Measurements from ENCODE around the gene ZNF474.
A peak's percentile ranks its signal among the peaks of the same experiment; 100 is the strongest.

Gene ZNF474

DNA sequence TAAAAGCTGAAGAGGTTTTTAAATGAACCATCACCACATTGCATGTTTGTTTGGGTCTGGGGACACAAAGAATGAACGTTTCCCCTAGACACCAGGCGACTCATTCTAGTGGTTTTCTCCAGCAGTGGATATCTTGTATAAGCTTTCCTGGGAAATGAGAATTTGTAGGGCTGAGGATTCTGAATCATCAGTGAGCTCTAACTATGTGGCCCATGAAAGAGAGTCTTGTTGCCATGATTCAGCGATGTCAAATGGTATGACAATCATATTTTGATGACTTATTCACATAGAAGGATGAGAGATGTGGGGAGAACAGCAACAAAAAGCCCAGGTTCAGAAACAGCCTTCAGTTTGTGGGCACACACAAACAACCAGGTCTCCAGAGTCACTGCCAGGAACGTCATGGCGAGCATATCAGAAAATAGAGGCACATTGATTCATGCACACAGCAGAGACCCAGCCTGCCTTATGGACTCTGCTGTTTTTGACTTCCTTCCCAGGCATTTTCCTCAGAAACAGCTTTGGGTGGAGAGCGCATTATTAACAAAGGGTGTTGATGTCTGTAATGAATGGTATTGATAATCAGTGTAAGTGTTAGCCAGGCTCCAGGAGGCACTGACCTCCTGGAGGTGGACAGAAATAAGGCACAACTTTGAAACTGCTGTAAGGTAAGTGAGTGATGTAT is 13.3 kb downstream of the ZNF474 start:
- TF ChIP-seq, protein P1, sequence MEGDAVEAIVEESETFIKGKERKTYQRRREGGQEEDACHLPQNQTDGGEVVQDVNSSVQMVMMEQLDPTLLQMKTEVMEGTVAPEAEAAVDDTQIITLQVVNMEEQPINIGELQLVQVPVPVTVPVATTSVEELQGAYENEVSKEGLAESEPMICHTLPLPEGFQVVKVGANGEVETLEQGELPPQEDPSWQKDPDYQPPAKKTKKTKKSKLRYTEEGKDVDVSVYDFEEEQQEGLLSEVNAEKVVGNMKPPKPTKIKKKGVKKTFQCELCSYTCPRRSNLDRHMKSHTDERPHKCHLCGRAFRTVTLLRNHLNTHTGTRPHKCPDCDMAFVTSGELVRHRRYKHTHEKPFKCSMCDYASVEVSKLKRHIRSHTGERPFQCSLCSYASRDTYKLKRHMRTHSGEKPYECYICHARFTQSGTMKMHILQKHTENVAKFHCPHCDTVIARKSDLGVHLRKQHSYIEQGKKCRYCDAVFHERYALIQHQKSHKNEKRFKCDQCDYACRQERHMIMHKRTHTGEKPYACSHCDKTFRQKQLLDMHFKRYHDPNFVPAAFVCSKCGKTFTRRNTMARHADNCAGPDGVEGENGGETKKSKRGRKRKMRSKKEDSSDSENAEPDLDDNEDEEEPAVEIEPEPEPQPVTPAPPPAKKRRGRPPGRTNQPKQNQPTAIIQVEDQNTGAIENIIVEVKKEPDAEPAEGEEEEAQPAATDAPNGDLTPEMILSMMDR (IDR thresholded peaks at IDR 0.05; ENCODE audit: low read length, missing control alignments): no peak
- H3K4me3 ChIP-seq (replicated peaks; ENCODE audit: low read depth, low read length): no peak overlapping the region
- peak; percentile 31 for DNase-seq (ENCODE audit: low read depth)

DNA sequence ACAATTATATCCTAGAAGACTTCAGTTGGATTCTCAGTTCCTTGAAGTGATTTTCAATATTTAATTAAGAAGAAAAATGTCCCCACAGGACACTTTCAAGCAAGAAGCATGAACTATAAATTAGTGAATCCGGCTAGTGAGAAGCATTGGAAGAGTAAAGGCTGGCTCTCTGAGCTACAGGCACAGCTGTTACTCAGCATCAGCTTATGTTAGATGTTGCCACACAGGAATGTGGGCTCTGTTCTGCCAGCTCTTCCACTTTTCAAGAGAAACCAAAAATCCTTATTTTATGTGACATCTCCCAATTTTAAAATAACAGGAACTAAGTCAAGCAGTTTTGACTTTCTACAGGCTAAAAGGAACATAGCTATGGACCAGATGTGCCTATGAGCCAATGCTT is 14.9 kb downstream of the ZNF474 start:
- TF ChIP-seq, protein P1 (IDR thresholded peaks at IDR 0.05; ENCODE audit: low read length, missing control alignments): no peak
- no peak overlapping the region for H3K4me3 ChIP-seq (replicated peaks; ENCODE audit: low read depth, low read length)
- DNase-seq (ENCODE audit: low read depth): no peak

DNA sequence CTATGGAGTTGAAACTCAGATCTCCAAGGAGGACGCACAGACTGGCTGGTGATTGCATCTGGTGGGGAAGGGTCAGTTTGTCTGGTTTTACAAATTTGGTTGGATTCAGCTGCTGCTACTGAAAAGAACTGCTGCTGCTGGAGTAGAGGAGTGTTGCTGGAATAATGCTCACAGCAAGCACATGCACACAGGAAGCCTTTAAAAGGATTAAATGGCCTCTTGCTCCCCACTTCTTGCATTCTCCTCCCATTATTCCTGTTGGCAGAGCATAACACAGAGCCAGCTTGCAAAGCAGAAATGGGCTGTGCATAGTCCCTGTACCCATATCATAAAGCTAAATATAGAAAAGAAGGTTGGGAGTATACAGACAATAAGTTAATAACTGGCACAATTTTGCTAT is 16.6 kb downstream of the ZNF474 start:
- H3K4me3 ChIP-seq (replicated peaks; ENCODE audit: low read depth, low read length): no peak overlapping the region
- TF ChIP-seq, protein P1 (IDR thresholded peaks at IDR 0.05; ENCODE audit: low read length, missing control alignments): no peak
- DNase-seq (ENCODE audit: low read depth): no peak

DNA sequence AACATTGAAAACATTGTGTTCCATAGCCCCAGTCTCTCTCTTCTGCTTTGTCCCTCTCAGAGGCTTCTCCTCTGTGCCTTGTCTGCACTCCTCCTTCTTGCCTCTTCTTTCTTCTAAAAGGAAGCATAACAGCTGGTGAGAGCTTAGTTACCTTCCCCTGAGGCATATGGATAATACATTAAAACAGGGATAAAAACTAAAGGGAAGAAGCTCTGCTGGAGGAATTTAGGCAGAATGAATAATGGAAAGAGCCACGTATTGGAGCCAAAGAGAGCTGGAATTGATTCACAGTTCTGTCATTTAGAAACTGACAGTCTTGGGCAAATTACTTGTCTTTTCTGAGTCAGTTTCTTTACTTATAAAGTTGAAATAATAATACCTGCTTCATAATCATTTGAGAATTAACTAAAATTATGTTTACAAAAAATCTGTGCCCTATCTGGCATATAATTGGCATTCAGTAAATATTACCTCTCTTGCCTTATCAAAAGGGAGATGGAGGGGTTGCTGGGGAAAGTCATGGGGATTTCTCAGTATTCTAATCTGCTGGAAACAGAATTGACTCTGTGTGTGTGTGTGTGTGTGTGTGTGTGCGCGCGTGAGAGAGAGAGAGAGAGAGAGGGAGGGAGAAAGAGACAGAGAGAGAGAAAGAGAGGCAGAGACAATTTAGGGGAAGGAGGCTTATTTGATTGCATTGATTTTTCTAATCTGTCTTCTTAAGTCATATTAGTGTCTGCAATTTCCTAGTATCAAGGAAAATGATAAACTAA is 20.2 kb downstream of the ZNF474 start:
- H3K4me3 ChIP-seq (replicated peaks; ENCODE audit: low read depth, low read length): no peak overlapping the region
- no peak for DNase-seq (ENCODE audit: low read depth)
- TF ChIP-seq, protein P1 (IDR thresholded peaks at IDR 0.05; ENCODE audit: low read length, missing control alignments): no peak

DNA sequence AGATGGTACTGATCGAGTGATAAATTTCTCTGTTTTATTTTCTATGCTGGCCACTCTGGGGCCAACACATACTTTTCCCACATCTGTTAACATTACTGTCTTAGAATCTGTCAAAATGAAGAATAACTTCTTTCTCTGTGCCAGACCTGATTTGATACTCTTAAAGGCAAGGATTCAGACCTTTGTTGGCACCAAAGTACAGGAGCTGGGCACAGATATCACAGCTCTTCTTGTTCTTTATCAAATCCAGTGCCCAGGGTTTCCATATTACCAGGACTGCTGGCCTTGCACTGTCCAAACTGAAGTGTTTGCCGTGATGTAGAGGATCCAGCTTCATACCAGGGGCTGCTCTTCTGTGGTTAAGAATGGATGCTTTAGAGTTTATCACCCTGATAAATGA is 20.9 kb downstream of the ZNF474 start:
- H3K4me3 ChIP-seq (replicated peaks; ENCODE audit: low read depth, low read length): no peak overlapping the region
- no peak for DNase-seq (ENCODE audit: low read depth)
- TF ChIP-seq, protein P1 (IDR thresholded peaks at IDR 0.05; ENCODE audit: low read length, missing control alignments): no peak

DNA sequence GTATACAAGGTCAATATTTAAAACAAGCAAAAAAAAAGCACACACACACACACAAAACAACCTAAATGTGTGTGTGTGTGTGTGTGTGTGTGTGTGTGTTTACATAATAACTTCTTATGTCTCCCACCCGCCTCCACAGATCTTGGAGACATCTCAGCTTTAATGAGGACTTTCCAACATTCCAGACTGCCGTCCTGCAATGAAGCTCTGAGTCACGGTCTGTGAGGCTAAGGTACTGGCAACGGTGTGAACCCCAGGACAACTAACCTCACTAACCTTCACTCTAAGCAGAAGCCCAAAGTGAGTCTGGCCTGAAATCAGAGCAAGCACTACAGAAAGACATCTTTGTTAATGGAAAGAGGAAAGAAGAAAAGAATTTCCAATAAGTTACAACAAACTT is 22.3 kb downstream of the ZNF474 start:
- DNase-seq (ENCODE audit: low read depth): peak; percentile 69
- H3K4me3 ChIP-seq (replicated peaks; ENCODE audit: low read depth, low read length): no peak overlapping the region
- TF ChIP-seq, protein P1 (IDR thresholded peaks at IDR 0.05; ENCODE audit: low read length, missing control alignments): no peak

Data from fibroblast of pulmonary artery (primary cell).